Esophagus mucosa (tissue), 1 donor: Measurements from ENCODE around the gene XYLT1. TPM values are rescaled to one million over a fixed set of nuclear protein-coding genes. Genes with fewer than 3 reads are reported as not detected.

Experiments
- ATAC-seq: fragments of 200-7000 bp; cut with Tn5 transposase; one replicate; pipeline ENCODE4 v1.9.1; 2020
- total RNA-seq: library from RNA; stranded (reverse); gene quantifications from one replicate; pipeline ENCODE4 v1.2.4, GENCODE V29; 2023
- donor health status: DM: yes; HTN: yes; CAD: no.

XYLT1 gene
- total RNA-seq, 1 donor from 2014 or later = 11.0 TPM

DNA sequence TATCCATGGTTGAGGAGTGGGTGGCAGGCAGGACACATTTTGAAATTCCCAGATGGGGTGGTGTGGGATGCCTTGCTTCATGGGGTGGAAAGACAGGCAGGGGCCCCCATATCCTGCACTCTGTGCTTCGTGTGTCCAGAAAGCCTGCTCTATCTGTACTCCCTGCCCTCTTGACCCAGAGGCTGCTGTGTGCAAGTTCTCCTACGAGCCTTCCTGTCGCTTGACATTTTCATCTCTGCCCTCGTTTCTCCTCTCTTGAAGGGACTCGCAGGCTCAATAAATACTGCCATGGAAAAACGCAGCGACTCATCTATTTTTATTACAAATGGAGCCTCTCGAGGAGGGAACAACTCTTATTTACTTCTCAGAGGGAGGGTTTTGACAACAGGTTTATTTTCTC is 254.8 kb downstream of the XYLT1 start:
- ATAC-seq = no peak

DNA sequence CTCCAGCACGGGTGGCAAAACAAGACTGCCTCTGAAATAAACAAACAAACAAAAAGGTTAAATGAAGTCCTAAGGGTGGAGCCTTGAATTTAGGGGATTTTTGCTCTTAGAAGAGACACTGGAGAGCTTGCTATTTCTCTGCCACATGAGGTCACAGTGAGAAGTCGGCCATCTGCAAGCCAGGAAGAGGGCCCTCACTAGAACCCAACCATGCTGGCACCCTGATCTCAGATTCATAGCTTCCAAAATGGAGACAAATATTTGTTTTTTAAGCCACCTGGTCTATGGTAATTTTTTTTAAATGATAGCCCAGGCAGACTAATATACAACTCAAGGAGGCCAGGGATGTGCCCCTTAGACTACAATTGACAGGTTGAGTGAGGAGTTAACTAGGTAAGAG is 255.5 kb downstream of the XYLT1 start:
- no peak for ATAC-seq

DNA sequence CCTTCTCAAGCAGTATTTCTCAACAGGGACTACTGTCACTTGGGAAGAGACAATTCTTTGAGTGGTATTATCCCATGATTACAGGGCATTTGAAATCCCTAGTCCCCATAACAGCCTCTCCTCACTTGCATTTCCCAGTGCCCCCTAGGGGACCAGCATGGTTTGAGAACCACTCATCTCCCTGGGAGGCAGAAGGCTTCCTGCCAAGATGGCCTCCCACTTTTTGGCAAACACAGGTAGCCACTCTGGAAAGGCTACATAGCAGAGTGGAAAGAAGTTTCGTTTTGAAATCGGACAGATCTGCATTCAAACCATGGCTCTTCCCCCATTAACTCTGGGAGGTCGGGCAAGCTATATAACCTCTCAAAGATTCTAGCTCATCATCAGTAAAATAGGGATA is 256.8 kb downstream of the XYLT1 start:
- ATAC-seq = no peak

DNA sequence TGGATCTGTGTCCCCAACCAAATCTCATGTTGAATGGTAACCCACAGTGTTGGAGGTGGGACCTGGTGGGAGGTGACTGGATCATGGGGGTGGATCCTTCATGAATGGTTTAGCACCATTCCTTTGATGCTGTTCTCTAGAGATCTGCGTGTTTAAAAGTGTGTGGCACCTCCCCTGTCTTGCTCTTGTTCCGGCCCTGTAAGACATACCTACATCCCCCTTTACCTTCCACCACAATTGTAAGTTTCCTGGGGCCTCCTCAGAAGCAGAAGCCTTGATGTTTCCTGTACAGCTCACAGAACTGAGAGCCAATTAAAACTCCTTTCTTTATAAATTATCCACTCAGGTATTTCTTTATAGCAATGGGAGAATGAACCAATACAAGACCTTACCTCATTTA is 257.7 kb downstream of the XYLT1 start:
- no peak for ATAC-seq

DNA sequence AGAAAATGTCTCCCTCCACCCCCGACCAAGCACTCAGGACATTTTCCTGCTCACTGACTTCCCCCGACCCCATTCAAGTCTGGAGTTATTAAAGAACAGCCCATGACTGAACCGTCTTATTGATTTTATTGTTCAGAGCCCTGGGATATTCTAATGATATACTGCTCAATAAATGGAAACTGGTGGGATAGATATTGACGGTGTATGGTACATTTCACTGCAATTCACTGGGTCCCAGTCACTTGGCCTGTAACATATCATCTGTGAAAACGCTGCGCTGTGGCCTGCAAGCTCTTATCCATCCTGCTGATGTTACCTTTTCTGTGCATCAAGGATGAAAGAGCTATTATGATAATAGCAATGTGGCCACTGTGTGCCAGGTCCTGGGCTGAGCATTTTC is 258.2 kb downstream of the XYLT1 start:
- ATAC-seq = no peak

DNA sequence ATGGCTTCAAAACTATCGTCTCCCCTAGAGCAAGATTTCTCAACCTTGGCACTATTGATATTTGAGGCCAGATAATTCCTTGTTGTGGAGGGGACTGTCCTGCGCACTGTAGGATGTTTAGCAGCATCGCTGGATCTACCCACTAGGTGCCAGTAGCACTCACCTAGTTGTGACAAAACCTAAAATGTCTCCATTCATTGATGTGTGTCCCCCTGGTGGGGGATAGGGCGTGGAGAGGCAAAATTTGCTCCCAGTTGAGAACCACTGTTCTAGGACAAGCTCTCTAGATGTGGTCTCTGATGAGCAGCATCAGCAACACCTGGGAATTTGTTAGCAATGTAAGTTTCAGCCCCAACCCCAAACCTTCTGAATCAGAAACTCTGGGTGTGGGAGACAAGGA is 259.0 kb downstream of the XYLT1 start:
- ATAC-seq = no peak

DNA sequence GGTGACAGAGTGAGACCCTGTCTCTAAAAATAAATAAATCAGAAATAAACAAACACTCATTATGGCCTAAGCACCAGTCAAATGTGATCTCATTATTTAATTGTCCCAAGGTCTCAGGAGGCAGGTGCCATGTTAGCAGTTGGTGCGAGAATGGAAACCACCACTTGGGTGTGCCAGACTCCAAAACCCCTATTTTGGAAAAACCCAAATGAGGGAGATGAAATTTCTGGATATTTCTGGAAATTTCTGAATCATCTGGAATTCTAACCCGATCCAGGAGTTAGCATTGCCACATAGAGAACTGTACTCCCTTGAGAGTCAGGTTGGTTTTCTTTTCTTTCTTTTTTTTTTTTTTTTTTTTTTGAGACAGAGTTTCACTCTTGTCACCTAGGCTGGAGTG is 264.0 kb downstream of the XYLT1 start:
- no peak for ATAC-seq

DNA sequence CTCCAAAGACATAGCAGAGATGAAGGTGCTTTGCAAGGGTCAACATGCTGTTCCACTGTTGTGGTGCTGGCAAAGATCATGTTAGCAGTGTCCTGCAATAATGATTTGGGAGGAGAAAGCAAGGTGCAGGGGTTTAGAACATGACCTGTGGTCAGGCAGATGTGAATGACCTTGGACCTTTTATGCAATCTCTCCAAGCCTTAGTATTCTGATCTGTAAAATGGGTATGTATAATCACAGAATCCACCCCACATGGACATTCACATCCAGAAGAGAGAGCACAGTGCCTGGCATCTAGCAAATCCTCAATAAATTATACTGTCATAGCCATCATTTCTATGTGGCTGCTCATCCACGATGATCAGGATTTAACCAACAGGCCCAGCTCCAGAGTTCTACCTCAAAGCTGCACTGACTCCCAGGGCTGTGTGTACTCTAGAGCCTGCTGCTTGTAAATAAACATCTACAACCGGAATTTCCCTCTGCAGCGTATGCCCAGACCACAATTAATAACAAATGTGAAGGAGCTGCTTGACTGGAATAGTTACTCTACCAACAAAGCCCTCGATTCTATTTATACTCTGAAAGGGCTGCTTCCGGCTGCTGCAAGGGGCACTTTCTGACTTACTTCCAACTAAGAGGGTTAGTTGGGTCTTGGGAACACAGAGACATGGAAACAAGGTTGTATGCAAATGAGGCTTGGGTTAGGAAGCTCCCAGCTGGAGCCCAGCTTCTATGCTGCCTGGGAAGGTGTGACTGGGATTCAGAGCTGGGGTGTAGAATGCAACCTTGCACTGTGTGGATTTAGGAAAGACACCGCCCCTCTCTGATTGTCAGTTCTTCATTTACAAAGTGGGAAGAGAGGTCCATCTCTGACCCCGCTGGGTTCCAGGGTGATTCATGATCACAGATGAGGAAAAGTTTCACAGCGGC is 265.2 kb downstream of the XYLT1 start:
- ATAC-seq = peak; percentile 31

DNA sequence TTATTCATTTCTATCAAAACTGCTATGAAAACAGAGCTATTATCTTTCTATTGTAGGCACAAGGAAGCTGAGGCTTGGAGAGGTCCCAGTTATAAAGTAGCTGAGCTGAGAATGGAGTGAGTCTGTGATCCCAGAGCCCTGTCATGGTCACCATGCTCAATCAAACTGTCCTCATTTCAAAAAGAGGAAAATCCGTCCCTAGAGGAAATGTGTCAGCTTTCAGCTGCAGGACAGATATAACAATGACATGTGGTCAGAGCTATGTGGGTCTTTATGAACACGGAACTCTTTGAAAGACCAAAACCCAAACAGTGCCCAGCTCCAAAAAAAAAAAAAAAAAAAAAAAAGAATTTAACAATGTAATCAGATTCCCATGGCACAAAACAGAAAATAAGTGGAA is 266.1 kb downstream of the XYLT1 start:
- no peak for ATAC-seq

DNA sequence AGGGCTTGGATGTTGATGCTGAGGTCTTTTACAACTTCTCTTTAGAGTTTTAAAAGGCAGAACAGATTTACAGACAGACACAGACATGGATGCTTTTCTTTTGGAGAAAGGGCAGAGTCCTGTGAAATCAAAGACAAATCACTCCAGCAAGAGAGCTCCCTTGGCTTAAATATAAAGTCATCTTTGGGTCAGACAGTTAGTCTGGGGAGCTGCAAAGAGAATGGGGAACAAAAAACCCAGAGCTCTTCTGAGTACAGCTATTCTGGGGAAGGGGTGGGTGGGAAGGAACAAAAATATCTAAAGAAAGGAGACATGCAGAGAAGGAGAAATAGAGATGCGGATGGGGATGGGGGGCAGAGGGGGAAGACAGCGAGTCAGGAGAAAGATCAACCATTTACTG is 266.6 kb downstream of the XYLT1 start:
- ATAC-seq = no peak

DNA sequence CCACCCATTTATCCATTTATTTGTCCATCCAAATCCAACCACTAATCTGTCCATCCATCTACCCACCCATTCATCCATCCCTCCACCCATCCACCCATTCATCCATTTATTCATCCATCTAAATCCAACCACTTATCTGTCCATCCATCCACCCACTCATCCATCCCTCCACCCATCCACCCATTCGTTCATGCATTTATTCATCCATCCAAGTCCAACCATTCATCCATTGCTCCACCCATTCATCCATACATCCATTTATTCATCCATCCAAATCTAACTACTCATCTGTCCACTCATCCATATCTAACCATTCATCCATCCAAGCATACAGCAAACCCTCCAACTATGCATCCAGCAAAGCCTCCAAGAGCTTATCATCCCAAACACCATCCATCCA is 267.3 kb downstream of the XYLT1 start:
- ATAC-seq = no peak

DNA sequence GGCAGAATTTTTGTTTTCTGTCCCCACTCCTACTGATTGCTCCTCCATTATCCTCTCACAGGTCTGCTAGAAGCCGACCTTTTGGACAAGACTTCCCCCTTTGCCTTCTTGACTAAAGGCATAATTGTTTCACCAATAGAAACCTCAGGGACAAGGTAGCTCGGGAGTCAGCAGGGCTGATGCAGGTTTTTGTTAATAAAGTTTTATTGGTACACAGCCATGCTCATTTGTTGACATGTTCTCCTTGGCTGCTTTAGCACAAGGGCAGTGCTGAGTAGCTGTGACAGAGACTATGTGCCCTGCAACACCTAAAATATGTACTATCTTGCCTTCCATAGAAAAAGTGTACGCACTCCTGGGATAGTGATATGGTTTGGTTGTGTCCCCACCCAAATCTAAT is 271.6 kb downstream of the XYLT1 start:
- no peak for ATAC-seq

DNA sequence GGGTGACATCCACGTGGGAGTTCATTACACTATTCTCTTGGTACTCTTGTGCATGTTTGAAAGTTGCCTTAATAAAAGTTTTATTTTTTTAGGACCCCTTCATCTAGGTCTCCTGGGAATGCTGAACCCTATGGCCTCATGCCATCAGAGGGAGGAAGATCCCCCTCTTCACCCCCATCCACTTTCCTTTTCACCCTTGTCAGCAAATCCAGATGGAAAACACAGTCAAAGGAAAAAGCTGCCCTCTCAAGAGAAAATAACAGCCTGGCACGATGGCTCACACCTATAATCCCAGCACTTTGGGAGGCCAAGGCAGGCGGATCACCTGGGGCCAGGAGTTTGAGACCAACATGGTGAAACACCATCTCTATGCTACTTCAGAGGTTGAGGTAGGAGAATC is 274.2 kb downstream of the XYLT1 start:
- ATAC-seq = no peak

DNA sequence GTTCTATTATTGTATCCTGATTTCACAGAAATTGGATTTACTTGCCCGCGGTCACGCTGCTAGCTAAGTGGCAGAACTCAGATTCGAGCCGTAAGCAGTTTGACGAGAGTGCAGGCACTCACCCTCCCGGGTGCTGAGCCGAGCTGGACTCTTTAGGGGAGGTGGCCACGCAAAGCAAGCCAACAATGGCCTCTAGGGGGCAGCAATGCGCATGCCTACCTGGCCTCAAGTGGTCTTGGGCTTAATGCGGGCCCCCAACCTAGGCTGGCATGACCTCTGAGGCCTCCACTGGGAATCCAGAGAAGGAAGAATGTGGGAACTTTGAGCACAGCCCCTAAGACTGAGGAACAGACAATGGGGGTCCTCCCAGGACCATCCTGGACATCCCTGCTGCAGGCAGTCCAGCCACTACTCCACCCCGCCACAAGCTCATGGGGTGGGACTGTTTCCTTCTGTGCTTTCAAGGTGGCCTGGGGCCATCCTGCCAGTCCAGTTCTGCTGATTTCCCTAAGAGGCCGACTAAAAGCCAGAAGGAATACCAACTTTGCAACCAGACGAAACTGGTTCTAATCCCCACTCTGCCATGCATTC is 276.5 kb downstream of the XYLT1 start:
- peak; percentile 36 for ATAC-seq

DNA sequence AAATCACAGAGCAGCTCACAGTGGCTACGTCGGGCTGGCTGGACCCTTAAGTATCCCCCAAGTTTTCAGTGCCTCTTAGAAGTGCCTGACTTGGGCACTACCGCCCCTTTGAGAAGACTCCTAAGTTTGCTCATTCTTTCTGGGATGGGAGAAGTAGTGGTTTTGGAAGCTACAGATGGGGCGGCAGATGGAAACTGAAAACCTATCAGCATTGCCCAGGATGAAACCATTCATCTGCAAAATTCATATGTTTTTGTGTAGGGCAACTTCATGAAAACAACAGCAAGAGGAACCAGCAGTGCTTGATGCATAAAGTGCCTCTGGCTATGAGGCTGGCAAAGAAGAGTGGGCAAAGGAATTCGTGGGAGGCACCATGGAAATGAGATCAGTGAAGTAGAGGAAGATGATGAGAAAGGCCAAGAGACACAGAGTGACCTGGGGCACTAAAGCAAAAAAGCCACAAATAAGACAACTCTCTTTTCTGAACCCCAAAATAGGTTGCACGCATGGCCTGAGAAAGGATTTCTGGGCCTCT is 277.1 kb downstream of the XYLT1 start:
- ATAC-seq = no peak

DNA sequence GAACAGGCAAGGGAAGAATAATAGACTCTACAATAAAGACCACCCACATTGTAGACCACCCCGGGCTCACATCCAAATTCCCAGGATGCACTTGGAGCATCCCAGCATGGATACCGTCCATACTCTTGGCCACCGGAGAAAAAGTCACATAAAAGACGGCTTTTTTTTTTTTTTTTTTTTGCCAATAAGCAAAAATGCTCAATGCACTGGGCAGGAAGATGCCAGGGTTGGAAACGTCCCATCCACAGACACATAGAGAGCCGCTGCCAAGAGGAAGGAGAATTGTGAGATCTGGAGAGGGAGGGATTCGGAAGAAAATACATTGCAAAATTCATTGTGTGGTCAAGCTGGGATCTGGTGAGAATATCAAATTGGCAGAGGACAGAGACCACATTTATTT is 286.7 kb downstream of the XYLT1 start:
- ATAC-seq = no peak

DNA sequence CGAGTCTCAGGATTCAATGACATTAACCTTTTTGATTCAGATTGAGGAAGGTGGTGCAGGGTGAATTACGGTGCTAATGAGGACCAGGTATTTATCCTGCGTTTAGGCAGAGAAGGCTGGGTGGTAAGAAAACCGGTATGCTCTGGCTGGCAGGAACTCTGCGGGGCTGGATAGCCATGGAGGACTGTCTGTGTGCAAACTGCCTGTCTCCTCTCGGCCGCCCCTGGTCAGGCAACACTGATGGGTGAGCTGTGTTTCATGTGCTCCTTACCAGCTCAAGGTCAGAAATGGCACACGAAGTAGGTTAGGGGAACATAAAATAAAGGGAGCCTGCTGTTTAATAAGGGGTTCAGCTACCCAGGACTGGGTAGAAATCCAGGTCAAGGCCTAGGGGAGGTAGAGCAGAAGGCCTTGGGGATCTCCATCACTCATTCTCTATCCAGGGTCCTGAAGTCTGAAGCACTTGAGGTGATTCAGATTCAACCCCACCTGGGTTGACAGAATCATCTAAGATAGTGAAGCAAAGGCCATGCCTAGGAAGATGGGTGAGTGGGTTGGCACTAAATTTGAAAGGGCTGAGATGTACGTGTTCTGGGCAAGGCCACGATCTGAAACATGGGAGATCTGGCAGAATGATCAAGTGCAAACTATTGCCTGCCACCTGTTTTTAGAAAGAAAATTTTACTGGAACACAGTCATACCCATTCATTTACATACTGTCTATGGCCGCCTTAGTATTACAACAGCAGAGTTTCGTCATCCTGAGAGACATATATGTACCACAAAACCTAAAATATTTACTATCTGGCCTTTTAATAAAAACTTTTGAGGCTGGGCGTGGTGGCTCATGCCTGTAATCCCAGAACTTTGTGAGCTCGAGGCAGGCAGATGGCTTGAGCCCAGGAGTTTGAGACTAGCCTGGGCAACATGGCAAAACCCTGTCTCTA is 292.5 kb downstream of the XYLT1 start:
- no peak for ATAC-seq

DNA sequence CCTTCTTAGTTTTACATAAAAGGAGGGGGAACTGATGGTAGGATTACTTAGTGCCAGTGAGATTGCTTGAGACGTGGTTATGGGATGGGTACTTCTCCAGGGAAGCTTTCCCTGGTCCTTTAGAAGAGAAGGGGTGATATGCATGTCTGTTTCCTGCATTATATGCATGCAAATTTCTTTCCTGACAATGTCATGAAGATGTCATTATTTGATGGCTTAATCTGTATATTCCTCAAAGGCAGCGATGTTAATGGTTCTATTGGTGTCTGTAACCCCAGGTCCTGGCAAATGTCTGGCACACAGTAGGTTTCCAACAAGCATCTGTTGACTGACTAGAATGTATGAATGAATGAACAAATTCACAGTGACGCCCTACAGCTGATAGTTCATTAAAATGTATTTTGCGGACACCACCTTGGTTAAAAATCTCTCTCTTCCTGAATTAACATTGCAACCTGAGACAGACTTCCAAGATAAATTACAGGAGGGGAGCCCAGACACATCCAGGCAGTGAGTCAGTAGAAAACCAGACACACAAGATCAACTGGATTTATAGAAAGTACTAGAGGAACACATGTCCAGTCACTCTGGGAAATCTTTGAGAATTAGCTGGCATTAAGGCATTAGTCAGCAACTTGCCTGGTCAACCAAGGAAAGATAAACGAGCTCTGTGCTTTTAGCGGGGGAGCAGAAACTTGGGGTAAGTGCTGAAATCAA is 293.4 kb downstream of the XYLT1 start:
- peak; percentile 73 for ATAC-seq

DNA sequence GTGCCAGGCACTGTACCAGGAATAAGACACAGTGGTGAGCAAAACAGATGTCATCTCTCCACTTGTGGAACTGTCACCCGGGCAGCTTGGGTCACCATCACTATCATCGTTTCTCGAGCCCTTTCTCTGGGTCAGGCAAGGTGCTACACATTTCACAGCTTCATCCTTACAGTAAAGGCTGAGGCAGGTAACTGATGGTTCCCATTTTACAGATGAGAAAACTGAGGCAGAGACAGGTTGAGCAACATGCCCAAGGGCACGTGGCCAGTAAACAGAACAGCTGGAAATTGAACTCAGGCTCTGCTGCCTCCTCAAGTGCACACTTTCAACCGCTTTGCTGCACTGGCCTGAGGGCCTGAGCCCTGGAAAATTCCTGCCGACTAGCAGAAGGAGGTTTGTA is 294.6 kb downstream of the XYLT1 start:
- no peak for ATAC-seq

DNA sequence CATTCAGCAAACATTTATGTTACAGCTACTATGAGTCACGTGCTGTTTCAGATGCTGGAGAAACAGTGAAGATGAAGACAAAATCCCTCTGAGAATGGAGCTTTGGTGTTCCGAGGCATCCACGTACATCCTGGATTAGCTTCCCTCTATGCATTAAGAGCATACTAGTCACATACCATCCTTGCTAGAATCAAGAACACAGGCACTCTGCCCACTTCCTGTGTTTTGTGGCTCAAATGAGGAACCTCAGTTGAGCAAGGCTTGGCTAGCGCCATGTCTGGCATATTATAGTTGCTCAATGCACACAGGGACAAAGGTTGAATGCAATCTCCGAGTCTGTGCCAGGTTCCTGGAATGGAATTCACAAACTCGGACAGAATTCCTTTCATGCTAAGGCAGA is 297.5 kb downstream of the XYLT1 start:
- peak; percentile 87 for ATAC-seq

DNA sequence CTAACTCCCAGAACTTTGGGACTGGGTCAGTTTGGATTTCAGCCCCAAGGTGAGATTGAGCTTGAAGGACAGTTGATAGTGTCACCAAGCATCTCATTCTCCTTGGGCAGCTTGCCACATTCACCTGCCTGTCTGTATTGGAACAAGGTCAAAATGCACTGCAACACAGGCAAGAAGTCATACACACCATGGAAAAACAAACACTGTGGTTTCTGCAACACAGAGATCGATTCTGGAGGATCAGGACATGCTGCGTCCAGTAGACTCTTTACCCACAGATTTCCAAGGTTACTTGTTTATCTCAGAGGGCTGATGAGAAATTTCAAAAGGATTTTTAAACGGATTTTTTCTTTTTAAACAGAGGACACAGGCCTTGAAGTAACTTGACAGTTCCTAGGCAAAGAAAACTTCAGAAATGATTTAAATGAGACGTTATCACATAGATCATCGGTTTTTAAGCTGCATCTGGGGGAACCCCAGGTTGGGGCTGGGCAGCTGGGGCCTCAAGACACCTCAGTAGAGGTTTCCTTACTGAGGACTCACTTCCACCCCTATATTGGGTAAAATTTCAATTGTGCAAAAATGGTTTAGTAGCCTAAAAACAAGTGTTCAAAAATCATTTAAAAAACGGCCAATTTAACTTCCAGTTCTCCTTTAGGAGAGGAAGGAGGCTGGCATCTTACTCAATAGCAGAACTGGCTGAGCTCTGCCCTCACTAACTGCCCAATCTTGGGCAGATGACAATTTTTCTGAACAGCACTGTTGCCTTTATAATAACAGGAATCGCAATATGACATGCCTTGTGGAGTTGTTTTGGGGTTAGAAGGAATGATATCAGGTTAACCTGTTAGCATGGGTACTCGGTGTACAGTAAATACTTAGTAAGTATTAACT is 299.3 kb downstream of the XYLT1 start:
- ATAC-seq = no peak
